SK-MEL-5 (cell line): Measurements from ENCODE around the gene ADH6. TPM values are rescaled to one million over a fixed set of nuclear protein-coding genes. Genes with fewer than 3 reads are reported as not detected.
"Not testable (repeated sequence)": the region's sequence is repeated elsewhere in the genome, so short reads cannot be mapped to it uniquely, and the experiment has no call there.

Experiments used
- DNase-seq: peaks from one replicate; pipeline ENCODE4 v3.0.0-alpha.2; 2016; ENCODE audit warnings: low read depth, low spot score
- in situ Hi-C: cut with HindIII; loops from 2 replicates; pipeline ENCODE4 v1.10.0; 2016; ENCODE audit warnings: low sequenced_read_pairs, high pct_unique_total_duplicates, low pct_unique_long_range_greater_than_20kb
- polyA plus RNA-seq, 2 experiments: library from polyadenylated mRNA; depleted of rRNA; stranded (reverse); fragments of >200 nt; gene quantifications; 2 replicates each; pipeline ENCODE4 v1.2.3, GENCODE V29; 2015
- total RNA-seq: library from RNA; depleted of rRNA; stranded (reverse); fragments of >200 nt; shearing (Covaris generic); gene quantifications from 2 replicates; pipeline ENCODE4 v1.2.3, GENCODE V29; 2014; rRNA removed

The ADH6 gene
- not detected in 2 replicates for total RNA-seq
- polyA plus RNA-seq (2015; cell fraction: cytosol; rRNA removed): not detected in 2 replicates
- not detected in 2 replicates for polyA plus RNA-seq (2015; cell fraction: nucleus; rRNA removed)

DNA sequence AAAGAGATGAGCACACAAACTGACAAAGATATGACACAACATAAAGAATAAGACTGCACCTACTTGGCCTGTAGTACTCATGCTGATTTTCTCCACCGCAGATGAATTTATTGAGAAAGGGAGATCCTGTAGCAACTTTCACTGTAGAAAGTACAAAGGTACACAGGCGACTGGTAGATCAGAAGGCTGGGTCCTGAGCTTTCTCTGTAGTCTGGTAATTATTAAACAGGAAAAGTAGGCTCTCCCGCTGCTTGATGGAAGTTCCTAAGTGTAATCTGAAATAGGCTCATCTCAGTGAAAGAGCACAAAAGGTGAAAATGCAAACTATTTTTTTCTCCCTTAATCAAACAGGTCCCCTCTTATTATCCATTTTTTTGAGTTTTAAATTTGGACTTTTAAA, at the start of gene ADH6:
Gene ADH6 (minus strand): TSS at position 175 of the 400 bp plus-strand sequence. CDS start 94 bp downstream, at position 81.
- in situ Hi-C loops: no loop called here
- DNase-seq: no peak

GRCh38 chr4:99264927-99265326, 45.9 kb upstream of the ADH6 start:
- DNase-seq: no peak
- in situ Hi-C loops: no loop called here

DNA sequence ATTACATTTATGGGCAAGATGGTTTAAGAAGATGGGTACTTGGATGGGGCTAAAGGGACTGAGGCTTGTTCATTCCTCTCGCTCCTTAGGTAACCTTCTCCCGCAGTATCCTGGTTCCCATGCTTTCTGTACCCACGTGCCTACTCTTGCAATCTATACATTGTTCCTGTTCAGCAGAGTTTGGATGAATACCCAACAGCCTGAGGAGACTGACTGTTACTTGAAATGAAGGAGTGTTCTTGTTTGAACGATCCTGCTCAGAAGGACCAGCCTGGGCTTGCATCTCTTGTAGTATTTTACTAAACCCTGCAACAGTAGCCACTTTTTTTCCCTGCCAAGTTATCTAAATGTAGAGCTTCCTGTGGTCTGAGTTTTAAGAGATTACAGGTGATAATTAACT, 33.7 kb upstream of the ADH6 start:
- DNase-seq: no peak
- in situ Hi-C loops: no loop called here

DNA sequence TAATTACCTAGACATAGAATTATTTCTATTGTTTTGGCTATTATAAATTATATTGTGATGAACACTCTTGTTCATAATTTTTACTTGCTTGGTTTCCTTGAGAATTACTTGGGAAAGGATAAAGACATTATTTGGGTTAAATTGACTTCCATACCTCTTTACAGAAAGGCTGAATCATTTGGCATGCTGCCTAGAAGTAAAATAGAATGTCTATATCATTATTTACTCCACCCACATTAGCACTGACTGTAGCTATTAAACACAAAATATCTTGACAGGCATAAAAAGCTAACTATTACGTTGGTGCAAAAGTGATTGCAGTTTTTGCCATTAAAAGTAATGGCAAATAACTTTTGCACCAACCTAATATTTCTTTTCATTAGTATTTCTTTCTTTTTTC, 29.7 kb upstream of the ADH6 start:
- in situ Hi-C loops: no loop called here

GRCh38 chr4:99235955-99236354, 16.9 kb upstream of the ADH6 start:
- DNase-seq: no peak
- in situ Hi-C loops: no loop called here

More for the DNA sequence above, 29.7 kb upstream of the ADH6 start:
- no peak for DNase-seq

DNA sequence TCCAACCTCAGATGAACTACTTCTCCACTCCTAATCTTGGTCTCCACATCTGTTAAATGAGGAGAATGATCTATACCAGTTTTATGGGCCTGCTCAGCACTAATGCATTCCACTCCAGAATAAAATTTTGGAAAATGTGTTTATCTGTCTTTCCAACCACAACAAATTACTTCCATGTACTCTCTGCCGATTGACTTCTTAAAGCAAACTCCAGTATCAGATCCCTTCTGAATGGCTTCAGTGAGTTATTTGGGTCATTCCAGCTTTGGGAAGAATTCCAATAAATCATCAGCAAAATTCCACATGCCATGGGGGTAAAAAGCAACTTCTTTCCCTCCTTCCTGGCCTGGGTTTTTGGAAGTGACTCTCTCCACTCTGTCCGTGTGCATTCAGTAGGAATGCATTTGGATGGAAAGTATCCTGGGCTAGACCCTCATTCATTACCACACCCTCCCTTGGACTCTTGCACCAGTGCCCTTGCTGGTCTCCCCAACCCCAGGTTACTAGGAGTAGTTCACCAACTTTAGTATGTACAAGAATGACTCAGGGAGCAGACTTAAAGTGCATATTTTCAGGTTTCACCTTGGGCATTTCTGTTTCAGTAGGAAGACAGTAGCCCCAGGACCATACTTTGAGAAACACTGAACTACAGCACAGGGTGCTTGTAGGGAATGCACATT, 15.4 kb upstream of the ADH6 start:
- DNase-seq: no peak
- in situ Hi-C loops: no loop called here

- in situ Hi-C loops, DNase-seq: not testable (repeated sequence)
Measured at GRCh38 chr4:99233397-99233796, 14.4 kb upstream of the ADH6 start.

- in situ Hi-C loops, DNase-seq: not testable (repeated sequence)
Measured at GRCh38 chr4:99228706-99229105, 9.7 kb upstream of the ADH6 start.

GRCh38 chr4:99227646-99228045, 8.6 kb upstream of the ADH6 start:
- DNase-seq, in situ Hi-C loops: not testable (repeated sequence)

- in situ Hi-C loops: no loop called here
- peak; percentile 1 for DNase-seq
Measured at GRCh38 chr4:99221980-99222379, 2.9 kb upstream of the ADH6 start.

DNA sequence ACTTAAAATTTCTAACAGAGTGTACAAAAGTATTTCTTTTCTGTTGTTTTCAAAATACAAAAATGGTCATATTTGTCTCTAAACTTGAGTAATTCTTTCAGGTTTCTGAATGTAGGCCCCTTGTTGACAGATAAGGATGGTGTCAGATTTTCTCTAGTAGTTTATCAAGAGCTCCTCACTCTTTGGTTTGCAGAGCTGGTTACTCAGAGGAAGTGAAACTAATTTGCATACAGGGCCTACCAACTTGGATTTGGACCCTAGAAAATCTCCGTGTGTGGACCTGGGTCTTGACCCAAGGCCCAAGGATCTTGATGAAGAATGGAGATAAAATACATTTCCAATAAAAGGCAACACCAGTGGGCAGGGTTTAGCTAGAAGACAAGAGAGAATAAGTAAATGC, 433 bp upstream of the ADH6 start:
- no peak for DNase-seq
- in situ Hi-C loops: no loop called here

DNA sequence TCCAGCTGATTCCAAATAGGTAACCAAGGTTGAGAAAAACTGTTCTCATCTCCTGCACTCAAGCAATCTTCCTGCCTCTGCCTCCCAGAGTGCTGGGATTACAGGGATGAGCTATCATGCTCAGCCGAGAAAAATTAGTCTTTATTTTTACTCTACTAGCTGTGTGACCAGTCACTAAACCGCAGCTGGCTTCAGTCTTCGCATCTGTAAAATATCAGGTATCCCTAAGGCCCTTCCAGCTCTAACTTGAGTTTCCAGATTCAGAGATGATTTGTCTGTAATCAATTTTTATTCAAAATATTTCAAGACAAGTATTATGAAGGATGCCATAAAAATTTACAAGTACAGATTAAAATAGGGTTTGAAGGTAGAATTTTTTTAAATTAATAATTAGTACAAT, 3.5 kb downstream of the ADH6 start:
- in situ Hi-C loops: no loop called here
- no peak for DNase-seq

GRCh38 chr4:99210789-99211188, 8.3 kb downstream of the ADH6 start:
- DNase-seq: no peak
- in situ Hi-C loops: no loop called here

GRCh38 chr4:99209671-99210070, 9.4 kb downstream of the ADH6 start:
- in situ Hi-C loops: no loop called here

GRCh38 chr4:99208719-99209075, 10.3 kb downstream of the ADH6 start:
- no peak for DNase-seq
- in situ Hi-C loops: no loop called here

More at GRCh38 chr4:99209671-99210070, 9.4 kb downstream of the ADH6 start:
- DNase-seq: no peak

DNA sequence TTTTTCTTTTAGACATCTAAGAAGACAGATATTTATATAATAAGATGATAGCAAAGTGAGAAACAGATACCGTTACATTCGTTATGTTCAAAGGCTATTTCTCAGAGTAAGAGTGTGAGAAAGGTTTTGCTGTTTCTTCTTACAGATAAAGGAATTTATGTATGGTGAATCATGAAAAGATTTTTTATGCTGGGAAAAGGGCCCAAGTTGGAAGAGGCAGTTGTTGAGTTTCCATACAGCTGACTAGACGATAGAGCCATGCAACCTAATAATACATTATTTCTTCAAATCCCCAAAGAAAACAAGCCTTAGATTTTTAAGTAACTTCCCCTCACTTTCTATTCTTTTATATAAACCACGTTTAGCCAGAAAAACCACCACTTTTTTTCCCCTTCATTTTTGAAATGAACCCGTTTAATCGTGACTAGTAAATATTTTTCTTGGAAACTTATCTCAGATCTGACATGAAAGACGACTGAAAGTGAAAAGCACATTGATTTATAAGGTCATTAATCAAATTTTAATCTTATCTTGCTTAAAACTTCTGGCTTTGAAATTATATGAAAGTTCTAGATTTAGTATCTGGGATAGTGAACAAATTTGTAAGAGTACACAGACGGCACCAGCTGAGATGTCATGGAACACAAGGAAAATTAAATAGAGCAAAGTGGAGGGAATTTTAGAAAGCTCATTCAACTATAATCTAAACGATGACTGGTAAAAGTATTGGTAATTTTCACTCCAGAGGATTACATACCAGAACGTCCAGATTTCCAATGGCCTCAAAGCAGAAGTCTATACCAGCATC, 10.9 kb downstream of the ADH6 start:
- no peak for DNase-seq
- in situ Hi-C loops: no loop called here

- in situ Hi-C loops: no loop called here
- no peak for DNase-seq
Measured at GRCh38 chr4:99207069-99207743, 11.8 kb downstream of the ADH6 start.
